GM08714 (cell line): ENCODE data around the gene NDUFV2.

Experiments
- H3K4me3 ChIP-seq: fragments of 200-500 bp; sonication (Bioruptor generic); 2 replicates; pipeline ENCODE4 v1.5.1; 2014; ENCODE audit warnings: mild to moderate bottlenecking, low read length, inconsistent platforms
- ZNF274 ChIP-seq: IDR thresholded peaks from 2 replicates; pipeline ENCODE4 v1.6.1; 2012; ENCODE audit warnings: mild to moderate bottlenecking, low read depth, low read length

NDUFV2 gene

GRCh38 chr18:9102508-9103375, at the start of gene NDUFV2:
Gene NDUFV2, plus strand, starts transcription at chr18:9102699. Its CDS starts 45 bp downstream, at chr18:9102744.
- no peak for TF ChIP-seq ZNF274
- peak within 1 kb of the TSS; percentile 93 for H3K4me3 ChIP-seq

- TF ChIP-seq ZNF274 = no peak
- no peak overlapping the region for H3K4me3 ChIP-seq
Measured at GRCh38 chr18:9053814-9054213, 48.7 kb upstream of the NDUFV2 start.

- no peak for TF ChIP-seq ZNF274
- H3K4me3 ChIP-seq = no peak overlapping the region
Measured at GRCh38 chr18:9055185-9055584, 47.3 kb upstream of the NDUFV2 start.

GRCh38 chr18:9055626-9056025, 46.9 kb upstream of the NDUFV2 start:
- no peak overlapping the region for H3K4me3 ChIP-seq
- no peak for TF ChIP-seq ZNF274

- no peak overlapping the region for H3K4me3 ChIP-seq
- TF ChIP-seq ZNF274 = no peak
Measured at GRCh38 chr18:9057646-9058045, 44.9 kb upstream of the NDUFV2 start.

- no peak for TF ChIP-seq ZNF274
Measured at GRCh38 chr18:9058406-9058805, 44.1 kb upstream of the NDUFV2 start.

GRCh38 chr18:9062418-9062751, 40.1 kb upstream of the NDUFV2 start:
- H3K4me3 ChIP-seq = peak overlapping the region; percentile 44; the same call in 1 of the 2 replicates
- TF ChIP-seq ZNF274 = no peak

More at GRCh38 chr18:9058406-9058805, 44.1 kb upstream of the NDUFV2 start:
- no peak overlapping the region for H3K4me3 ChIP-seq

GRCh38 chr18:9065864-9066263, 36.6 kb upstream of the NDUFV2 start:
- TF ChIP-seq ZNF274 = no peak
- H3K4me3 ChIP-seq = no peak overlapping the region

GRCh38 chr18:9066358-9066757, 36.1 kb upstream of the NDUFV2 start:
- H3K4me3 ChIP-seq = no peak overlapping the region; the same call in 1 of the 2 replicates
- no peak for TF ChIP-seq ZNF274

- no peak overlapping the region; the same call in 1 of the 2 replicates for H3K4me3 ChIP-seq
- TF ChIP-seq ZNF274 = no peak
Measured at GRCh38 chr18:9066817-9067306, 35.6 kb upstream of the NDUFV2 start.

- no peak overlapping the region; the same call in 1 of the 2 replicates for H3K4me3 ChIP-seq
- TF ChIP-seq ZNF274 = no peak
Measured at GRCh38 chr18:9067823-9068222, 34.7 kb upstream of the NDUFV2 start.

- no peak for TF ChIP-seq ZNF274
- H3K4me3 ChIP-seq = no peak overlapping the region
Measured at GRCh38 chr18:9068346-9068745, 34.2 kb upstream of the NDUFV2 start.

GRCh38 chr18:9069601-9070000, 32.9 kb upstream of the NDUFV2 start:
- no peak for TF ChIP-seq ZNF274
- H3K4me3 ChIP-seq = no peak overlapping the region

- no peak for TF ChIP-seq ZNF274
- H3K4me3 ChIP-seq = no peak overlapping the region
Measured at GRCh38 chr18:9070212-9070611, 32.3 kb upstream of the NDUFV2 start.

GRCh38 chr18:9079818-9080528, 22.5 kb upstream of the NDUFV2 start:
- no peak overlapping the region for H3K4me3 ChIP-seq
- TF ChIP-seq ZNF274 = no peak
